ENCODE results near the gene MCM9.

- TF ChIP-seq CTCF (IDR thresholded peaks at IDR 0.05; ENCODE audit: low read depth, low read length, poor library complexity, severe bottlenecking) (no peak), EZH2phosphoT487 (IDR thresholded peaks at IDR 0.05; ENCODE audit: borderline replicate concordance, low read length) (no peak)
Observed at GRCh38 chr6:118799826-118800225, 135.1 kb downstream of the MCM9 start.
